GM23338 (cell line): Measurements from ENCODE around the gene STRIT1. TPM values are rescaled to one million over a fixed set of nuclear protein-coding genes. Genes with fewer than 3 reads are reported as not detected.

Experiments used
- ATAC-seq: fragments of 200-7000 bp; cut with Tn5 transposase; 3 replicates; pipeline ENCODE4 v1.9.1; 2020
- DNase-seq: peaks from one replicate; pipeline ENCODE4 v3.0.0-alpha.2; 2015; ENCODE audit warnings: low spot score
- H2AFZ ChIP-seq: fragments of 200-600 bp; sonication (generic); 2 replicates; pipeline ENCODE4 v1.8.0; 2016; ENCODE audit warnings: antibody characterized with exemption, mild to moderate bottlenecking, moderate library complexity
- H3F3A ChIP-seq: fragments of 200-600 bp; sonication (generic); replicated peaks from 2 replicates; pipeline ENCODE4 v1.8.0; 2017; ENCODE audit warnings: antibody characterized with exemption, mixed run types, low read depth
- H3K27ac ChIP-seq: fragments of 200-600 bp; sonication (generic); 2 replicates; pipeline ENCODE4 v1.6.1; 2016; ENCODE audit warnings: low read depth
- H3K27me3 ChIP-seq: fragments of 200-600 bp; sonication (generic); 2 replicates; pipeline ENCODE4 v1.8.0; 2016; ENCODE audit warnings: mild to moderate bottlenecking, mixed run types, moderate library complexity; ENCODE audit not compliant: insufficient read depth
- H3K36me3 ChIP-seq: fragments of 200-600 bp; sonication (generic); 2 replicates; pipeline ENCODE4 v1.8.0; 2016; ENCODE audit warnings: mild to moderate bottlenecking; ENCODE audit not compliant: insufficient read depth
- H3K4me1 ChIP-seq: fragments of 200-600 bp; sonication (generic); 2 replicates; pipeline ENCODE4 v1.8.0; 2016; ENCODE audit warnings: mild to moderate bottlenecking, moderate library complexity; ENCODE audit not compliant: insufficient read depth
- H3K4me2 ChIP-seq: fragments of 200-600 bp; sonication (generic); 2 replicates; pipeline ENCODE4 v1.7.1; 2017; ENCODE audit warnings: mixed run types
- H3K4me3 ChIP-seq: fragments of 200-600 bp; sonication (generic); 2 replicates; pipeline ENCODE4 v1.6.1; 2016; ENCODE audit warnings: mixed run types
- H3K79me2 ChIP-seq: fragments of 200-600 bp; sonication (generic); replicated peaks from 2 replicates; pipeline ENCODE4 v1.8.0; 2017; ENCODE audit warnings: mild to moderate bottlenecking; ENCODE audit not compliant: insufficient read depth
- H3K9me2 ChIP-seq: fragments of 200-600 bp; sonication (generic); 2 replicates; pipeline ENCODE4 v1.8.0; 2017; ENCODE audit not compliant: insufficient read depth
- H4K20me1 ChIP-seq: fragments of 200-600 bp; sonication (generic); replicated peaks from 2 replicates; pipeline ENCODE4 v1.8.0; 2017; ENCODE audit warnings: mild to moderate bottlenecking; ENCODE audit not compliant: insufficient read depth
- H3K27ac Mint-ChIP-seq: 2 replicates; pipeline ENCODE4 v1.8.0; 2020; ENCODE audit warnings: inconsistent platforms, mild to moderate bottlenecking, moderate library complexity, mixed read lengths
- H3K27me3 Mint-ChIP-seq: 3 replicates; pipeline ENCODE4 v1.8.0; 2022; ENCODE audit warnings: low read depth, mild to moderate bottlenecking, moderate library complexity, mixed read lengths, inconsistent platforms; ENCODE audit not compliant: insufficient read depth, poor library complexity
- H3K36me3 Mint-ChIP-seq: 3 replicates; pipeline ENCODE4 v1.8.0; 2021; ENCODE audit warnings: low read depth, mild to moderate bottlenecking, inconsistent platforms, moderate library complexity, mixed read lengths
- H3K4me1 Mint-ChIP-seq: 3 replicates; pipeline ENCODE4 v1.8.0; 2020; ENCODE audit warnings: mild to moderate bottlenecking, inconsistent platforms, mixed read lengths
- H3K4me3 Mint-ChIP-seq: 3 replicates; pipeline ENCODE4 v1.8.0; 2021; ENCODE audit warnings: moderate library complexity, mild to moderate bottlenecking, inconsistent platforms, mixed read lengths
- H3K9me3 Mint-ChIP-seq: 3 replicates; pipeline ENCODE4 v1.8.0; 2020; ENCODE audit warnings: moderate library complexity, mild to moderate bottlenecking, inconsistent platforms, mixed read lengths
- CTCF ChIP-seq, 2 experiments: fragments of 200-600 bp in 1 of 2; sonication (generic) in 1 of 2; conservative IDR thresholded peaks; 2 replicates each; pipeline versions ENCODE4 v1.5.1 to v1.6.1; 2016 to 2017; ENCODE audit warnings: antibody characterized with exemption in 2 of 2, low read depth in 2 of 2, mild to moderate bottlenecking in 2 of 2, moderate library complexity in 1 of 2
- EZH2 ChIP-seq: fragments of 200-600 bp; sonication (generic); IDR thresholded peaks from one replicate; pipeline ENCODE4 v1.8.0; 2017; ENCODE audit warnings: antibody characterized with exemption, mild to moderate bottlenecking, low read depth; ENCODE audit not compliant: unreplicated experiment
- EZH2phosphoT487 ChIP-seq: fragments of 200-600 bp; sonication (generic); IDR thresholded peaks from one replicate; pipeline ENCODE4 v1.8.1; 2018; ENCODE audit warnings: antibody characterized with exemption; ENCODE audit not compliant: unreplicated experiment
- JUNB ChIP-seq: IDR thresholded peaks from one replicate; pipeline ENCODE4 v1.6.1; 2016; ENCODE audit warnings: antibody characterized with exemption; ENCODE audit not compliant: unreplicated experiment
- POLR2AphosphoS5 ChIP-seq: IDR thresholded peaks from 2 replicates; pipeline ENCODE4 v1.6.1; 2016; ENCODE audit warnings: antibody characterized with exemption, low read depth
- ZNF114 ChIP-seq: fragments of 250-450 bp; sonication (Bioruptor Pico); IDR thresholded peaks from 2 replicates; pipeline ENCODE4 v1.5.0; 2020; ENCODE audit warnings: mild to moderate bottlenecking, moderate library complexity
- ZNF462 ChIP-seq: fragments of 250-450 bp; sonication (Bioruptor Pico); IDR thresholded peaks from 2 replicates; pipeline ENCODE4 v1.5.0; 2020; ENCODE audit warnings: mild to moderate bottlenecking, moderate library complexity
- polyA plus RNA-seq: library from polyadenylated mRNA; unstranded; fragments of >200 nt; fragmentation: Nextera tagmentation; extraction: Ambion mirVana; gene quantifications from 2 replicates; pipeline ENCODE4 v1.2.1, GENCODE V29; 2016
- total RNA-seq: library from RNA; depleted of rRNA; stranded (reverse); fragments of >200 nt; shearing (Covaris generic); gene quantifications from 2 replicates; pipeline ENCODE4 v1.2.3, GENCODE V29; 2014

Gene STRIT1
- total and polyA plus RNA-seq, 2 experiments from 2014 or later = 1.5 to 1.6 TPM

DNA sequence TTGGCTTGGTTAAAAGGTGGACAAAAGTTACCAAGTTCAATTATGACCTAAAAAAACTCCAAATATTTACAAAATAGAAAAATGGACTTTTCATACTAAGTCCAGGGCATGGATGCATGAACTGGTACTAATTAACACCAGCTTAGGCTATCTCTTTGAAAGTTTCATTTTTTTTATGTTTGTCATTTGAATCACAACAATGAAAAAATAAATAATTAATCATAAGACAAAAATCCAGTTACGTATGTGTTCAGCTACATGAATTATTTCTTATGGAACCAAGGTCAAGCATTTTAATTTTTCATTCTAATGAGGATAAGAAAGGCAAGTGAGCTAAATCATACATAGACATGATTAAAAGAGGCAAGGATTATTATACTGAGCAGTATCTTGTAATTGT, 23.7 kb upstream of the STRIT1 start (continued):
- TF ChIP-seq ZNF462 (no peak), ZNF114 (CRISPR knock-in tag) (no peak)

DNA sequence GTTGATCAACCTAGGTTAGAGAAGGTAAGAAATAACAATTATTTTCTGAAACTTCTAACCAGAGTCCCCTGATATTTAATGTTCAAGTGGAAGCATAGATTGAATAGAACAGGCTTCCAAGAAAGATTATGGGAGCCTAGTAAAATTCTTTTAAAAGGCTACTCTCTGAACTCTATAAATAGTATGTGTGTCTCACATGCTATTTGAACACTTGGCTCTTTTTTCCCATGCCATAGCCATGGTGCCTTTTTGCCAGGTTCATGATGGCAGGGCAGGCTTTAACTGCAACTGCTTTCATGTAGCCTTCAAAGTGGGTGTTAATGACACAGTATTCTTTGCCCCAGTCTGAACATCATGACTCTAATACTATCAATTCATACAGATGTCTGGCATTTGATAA, 22.9 kb upstream of the STRIT1 start:
- no peak for TF ChIP-seq CTCF (conservative IDR thresholded peaks at IDR 0.05; ENCODE audit: low read depth in 2 of 2)
- no peak for TF ChIP-seq ZNF462
- no peak for TF ChIP-seq POLR2AphosphoS5
- no peak for TF ChIP-seq JUNB
- no peak for TF ChIP-seq EZH2phosphoT487
- no peak for TF ChIP-seq EZH2
- no peak overlapping the region for H2AFZ ChIP-seq
- peaks cover 2% of the 10 kb centered on the region for H3K27me3 Mint-ChIP-seq
- no peaks in the 10 kb centered on the region for H4K20me1 ChIP-seq
- H3K9me3 Mint-ChIP-seq = no peaks in the 10 kb centered on the region
- no peak overlapping the region for H3K4me3 ChIP-seq
- H3K79me2 ChIP-seq = no peaks in the 10 kb centered on the region
- no peak overlapping the region for H3K27ac Mint-ChIP-seq
- DNase-seq (no peak), ATAC-seq (no peak)
- H3K4me2 ChIP-seq = no peak overlapping the region
- no peaks in the 10 kb centered on the region for H3K36me3 ChIP-seq
- H3K36me3 Mint-ChIP-seq = no peaks in the 10 kb centered on the region
- no peaks in the 10 kb centered on the region for H3K9me2 ChIP-seq
- H3F3A ChIP-seq = no peaks in the 10 kb centered on the region
- H3K4me1 ChIP-seq = peaks cover 4% of the 10 kb centered on the region
- no peak overlapping the region for H3K4me3 Mint-ChIP-seq
- H3K4me1 Mint-ChIP-seq = peaks cover 7% of the 10 kb centered on the region; the same call in 2 of the 3 replicates
- no peak overlapping the region for H3K27ac ChIP-seq
- no peaks in the 10 kb centered on the region for H3K27me3 ChIP-seq
